Loucy (cell line): ENCODE results near the gene MACF1.

Experiments
- CTCF ChIP-seq: fragments of 200-600 bp; sonication (generic); conservative IDR thresholded peaks from 2 replicates; pipeline ENCODE4 v1.5.1; 2014; ENCODE audit warnings: mild to moderate bottlenecking, antibody characterized with exemption, low read length
- EZH2phosphoT487 ChIP-seq: fragments of 200-600 bp; IDR thresholded peaks from 2 replicates; pipeline ENCODE4 v1.6.1; 2018; ENCODE audit warnings: antibody characterized with exemption, mild to moderate bottlenecking, moderate library complexity, borderline replicate concordance

DNA sequence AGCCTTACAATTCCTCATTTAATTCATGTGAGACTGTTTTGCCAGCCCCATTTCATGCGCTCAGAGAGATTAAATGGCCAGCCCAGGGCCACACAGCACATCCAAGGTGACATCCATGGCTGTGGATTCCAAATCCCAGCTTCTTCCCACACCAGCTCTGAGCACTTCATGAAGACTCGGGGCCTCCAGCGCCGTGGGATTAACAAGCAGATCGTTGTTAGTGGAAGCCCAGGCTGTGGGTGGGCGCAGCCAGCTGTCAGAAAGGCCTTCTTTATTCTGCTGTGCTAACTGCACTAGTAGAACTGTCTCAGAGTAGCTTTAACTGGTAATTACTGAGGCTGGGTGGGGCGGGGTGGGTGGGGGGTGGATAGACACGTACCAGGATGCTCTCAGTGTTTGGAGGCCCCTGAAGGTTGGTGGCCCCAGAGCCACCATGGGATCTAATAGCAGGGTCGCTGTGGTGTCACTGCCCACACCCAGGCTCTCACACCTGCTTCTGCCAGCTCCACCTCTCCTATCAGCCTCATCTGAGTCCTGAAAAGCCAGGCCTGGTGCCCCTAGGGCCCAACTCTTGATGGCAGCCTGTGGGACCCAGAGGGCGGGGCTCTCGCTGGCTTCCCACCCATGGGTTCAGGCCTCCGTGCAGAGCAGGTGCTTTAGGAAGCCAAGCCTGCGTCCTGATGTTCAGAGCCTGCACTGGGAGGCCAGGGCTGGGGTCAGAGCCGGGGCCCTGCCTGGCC is 290.3 kb downstream of the MACF1 start:
- no peak for TF ChIP-seq CTCF
- TF ChIP-seq EZH2phosphoT487, result no peak
